ENCODE data around the gene RNF181.

DNA sequence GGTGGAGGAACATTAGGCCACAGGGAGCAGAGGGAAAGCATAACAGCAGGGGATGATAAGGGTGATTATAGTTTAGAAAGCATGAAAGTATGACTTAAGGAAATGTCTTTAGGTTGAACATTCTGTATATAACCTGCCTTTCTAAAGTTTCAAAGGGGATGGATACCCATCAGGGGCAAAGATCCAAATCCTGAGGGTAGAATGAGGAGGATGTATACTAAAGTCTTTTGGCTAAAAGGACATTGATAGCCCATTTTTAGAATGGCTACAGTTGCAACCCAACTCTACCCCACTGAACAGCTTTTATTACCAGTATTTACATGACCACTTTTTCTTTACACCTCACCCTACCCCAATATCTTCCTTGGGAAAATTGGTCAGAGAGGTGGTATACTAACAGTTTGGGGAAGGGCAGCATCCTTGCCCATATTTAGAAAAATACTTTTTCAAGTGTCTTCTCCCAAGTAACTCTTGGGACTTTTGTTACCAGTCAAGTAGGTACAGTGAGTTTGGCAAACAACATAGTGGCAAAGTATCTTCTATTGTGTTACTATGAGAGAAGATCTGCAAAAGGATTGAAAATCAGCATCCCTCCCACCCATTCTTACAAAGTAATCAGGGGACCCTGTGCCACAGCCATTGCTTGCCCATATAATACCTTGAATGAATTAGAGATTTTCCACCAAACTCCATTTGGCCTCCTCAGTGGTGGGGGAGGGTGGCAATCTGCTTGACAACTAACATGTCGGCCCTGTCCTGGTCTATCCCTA is 48.3 kb upstream of the RNF181 start:
- TF ChIP-seq, protein P1, sequence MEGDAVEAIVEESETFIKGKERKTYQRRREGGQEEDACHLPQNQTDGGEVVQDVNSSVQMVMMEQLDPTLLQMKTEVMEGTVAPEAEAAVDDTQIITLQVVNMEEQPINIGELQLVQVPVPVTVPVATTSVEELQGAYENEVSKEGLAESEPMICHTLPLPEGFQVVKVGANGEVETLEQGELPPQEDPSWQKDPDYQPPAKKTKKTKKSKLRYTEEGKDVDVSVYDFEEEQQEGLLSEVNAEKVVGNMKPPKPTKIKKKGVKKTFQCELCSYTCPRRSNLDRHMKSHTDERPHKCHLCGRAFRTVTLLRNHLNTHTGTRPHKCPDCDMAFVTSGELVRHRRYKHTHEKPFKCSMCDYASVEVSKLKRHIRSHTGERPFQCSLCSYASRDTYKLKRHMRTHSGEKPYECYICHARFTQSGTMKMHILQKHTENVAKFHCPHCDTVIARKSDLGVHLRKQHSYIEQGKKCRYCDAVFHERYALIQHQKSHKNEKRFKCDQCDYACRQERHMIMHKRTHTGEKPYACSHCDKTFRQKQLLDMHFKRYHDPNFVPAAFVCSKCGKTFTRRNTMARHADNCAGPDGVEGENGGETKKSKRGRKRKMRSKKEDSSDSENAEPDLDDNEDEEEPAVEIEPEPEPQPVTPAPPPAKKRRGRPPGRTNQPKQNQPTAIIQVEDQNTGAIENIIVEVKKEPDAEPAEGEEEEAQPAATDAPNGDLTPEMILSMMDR (IDR thresholded peaks at IDR 0.05; ENCODE audit: insufficient read depth, low read length), result no peak
- no peak; the same call in 1 of the 2 replicates for TF ChIP-seq POLR2AphosphoS5 (IDR thresholded peaks at IDR 0.05; ENCODE audit: low read depth)
